DOHH2 (cell line): ENCODE measurements around the gene LRRC56.

ENCODE experiments used
- H3F3A ChIP-seq: fragments of 200-600 bp; sonication (generic), shearing (Covaris generic); 2 replicates; pipeline ENCODE4 v1.6.0; 2016; ENCODE audit warnings: antibody characterized with exemption, mild to moderate bottlenecking; ENCODE audit not compliant: control insufficient read depth, insufficient read depth
- H3K27ac ChIP-seq: fragments of 200-600 bp; sonication (generic); 2 replicates; pipeline ENCODE4 v1.5.1; 2014; ENCODE audit warnings: low read depth, mild to moderate bottlenecking, low read length, moderate library complexity
- H3K27me3 ChIP-seq: fragments of 200-600 bp; sonication (generic); 2 replicates; pipeline ENCODE4 v1.6.1; 2014; ENCODE audit warnings: mild to moderate bottlenecking, low read length, mixed read lengths; ENCODE audit not compliant: control insufficient read depth
- H3K36me3 ChIP-seq: fragments of 200-600 bp; sonication (generic); 2 replicates; pipeline ENCODE4 v1.6.1; 2014; ENCODE audit warnings: mild to moderate bottlenecking, low read length, moderate library complexity, mixed read lengths; ENCODE audit not compliant: control insufficient read depth
- H3K4me1 ChIP-seq: fragments of 200-600 bp; sonication (generic); 2 replicates; pipeline ENCODE4 v1.6.1; 2014; ENCODE audit warnings: mild to moderate bottlenecking, low read length, mixed read lengths; ENCODE audit not compliant: control insufficient read depth
- H3K4me2 ChIP-seq: fragments of 200-600 bp; sonication (generic); 2 replicates; pipeline ENCODE4 v1.6.0; 2014; ENCODE audit warnings: mild to moderate bottlenecking, low read length, moderate library complexity
- H3K4me3 ChIP-seq: fragments of 200-600 bp; sonication (generic); 2 replicates; pipeline ENCODE4 v1.5.1; 2014; ENCODE audit warnings: mild to moderate bottlenecking, low read length, mixed read lengths
- H3K79me2 ChIP-seq: fragments of 200-600 bp; sonication (generic); 2 replicates; pipeline ENCODE4 v1.6.1; 2014; ENCODE audit warnings: mild to moderate bottlenecking, low read length, mixed read lengths; ENCODE audit not compliant: control insufficient read depth
- H3K9me2 ChIP-seq: fragments of 200-600 bp; sonication (generic); replicated peaks from 2 replicates; pipeline ENCODE4 v1.6.1; 2014; ENCODE audit warnings: mild to moderate bottlenecking, low read length, mixed read lengths; ENCODE audit not compliant: control insufficient read depth
- H3K9me3 ChIP-seq: fragments of 200-600 bp; sonication (generic); 2 replicates; pipeline ENCODE4 v1.6.1; 2014; ENCODE audit warnings: antibody characterized with exemption, low read length, mixed read lengths; ENCODE audit not compliant: control insufficient read depth, insufficient read depth
- H4K20me1 ChIP-seq: fragments of 200-600 bp; sonication (generic); 2 replicates; pipeline ENCODE4 v1.6.0; 2014; ENCODE audit warnings: low read depth, mild to moderate bottlenecking, antibody characterized with exemption, low read length, moderate library complexity; ENCODE audit not compliant: control insufficient read depth, insufficient read depth
- CTCF ChIP-seq: fragments of 200-600 bp; sonication (generic); IDR thresholded peaks from one replicate; pipeline ENCODE4 v1.5.1; 2014; ENCODE audit warnings: antibody characterized with exemption, mild to moderate bottlenecking, low read depth, low read length; ENCODE audit not compliant: poor library complexity, severe bottlenecking
- EZH2phosphoT487 ChIP-seq: fragments of 200-600 bp; sonication (generic); IDR thresholded peaks from 2 replicates; pipeline ENCODE4 v1.6.1; 2017; ENCODE audit warnings: borderline replicate concordance, mild to moderate bottlenecking, antibody characterized with exemption, low read length, moderate library complexity, mixed read lengths

Gene LRRC56

GRCh38 chr11:555227-555779, 18.0 kb downstream of the LRRC56 start:
- TF ChIP-seq EZH2phosphoT487 (no peak), CTCF (no peak)
- Histone ChIP-seq H3K79me2 (no peaks in the 10 kb centered on the region), H3K36me3 (no peaks in the 10 kb centered on the region), H3K4me2 (peak overlapping the region; percentile 80), H3K4me1 (peaks cover 20% of the 10 kb centered on the region), H4K20me1 (no peaks in the 10 kb centered on the region), H3K27ac (no peak overlapping the region), H3K4me3 (peak overlapping the region; percentile 68), H3F3A (no peaks in the 10 kb centered on the region), H3K9me3 (no peaks in the 10 kb centered on the region), H3K9me2 (no peaks in the 10 kb centered on the region), H3K27me3 (peaks cover 32% of the 10 kb centered on the region)

- Histone ChIP-seq H3K9me2 (no peaks in the 10 kb centered on the region), H3K27ac (no peak overlapping the region), H3K79me2 (no peaks in the 10 kb centered on the region), H4K20me1 (no peaks in the 10 kb centered on the region), H3K36me3 (no peaks in the 10 kb centered on the region), H3K4me1 (peaks cover 22% of the 10 kb centered on the region), H3K4me3 (peak overlapping the region; percentile 68), H3K27me3 (peaks cover 32% of the 10 kb centered on the region), H3K9me3 (no peaks in the 10 kb centered on the region), H3K4me2 (peak overlapping the region; percentile 80), H3F3A (no peaks in the 10 kb centered on the region)
- TF ChIP-seq CTCF = no peak
- peak; percentile 91 for TF ChIP-seq EZH2phosphoT487
These were observed 18.7 kb downstream of the LRRC56 start for GRCh38 chr11:555780-556661.

- H3K4me2 ChIP-seq = no peak overlapping the region
These were observed 19.4 kb downstream of the LRRC56 start for GRCh38 chr11:556662-557256.

More at GRCh38 chr11:556662-557256, 19.4 kb downstream of the LRRC56 start:
- Histone ChIP-seq H3K9me2 (no peaks in the 10 kb centered on the region), H3K4me1 (peaks cover 27% of the 10 kb centered on the region), H3K27me3 (peaks cover 32% of the 10 kb centered on the region), H3F3A (no peaks in the 10 kb centered on the region), H3K79me2 (peaks cover 4% of the 10 kb centered on the region), H3K9me3 (no peaks in the 10 kb centered on the region), H3K4me3 (no peak overlapping the region), H3K27ac (no peak overlapping the region), H4K20me1 (no peaks in the 10 kb centered on the region), H3K36me3 (no peaks in the 10 kb centered on the region)
- TF ChIP-seq EZH2phosphoT487 (no peak), CTCF (no peak)
